H1 (cell line): ENCODE results near the gene AP4B1. TPM values are rescaled to one million over a fixed set of nuclear protein-coding genes. Genes with fewer than 3 reads are reported as not detected.

ENCODE experiments used
- CTCF ChIA-PET: fragments of 300-600 bp; sonication (Branson Sonifier 250); formaldehyde crosslinking; loops from one replicate; lab custom pipeline; 2021; ENCODE audit not compliant: partially characterized antibody; lab: Charles Lee
- POLR2A ChIA-PET: fragments of 300-600 bp; sonication (Branson Sonifier 250); formaldehyde crosslinking; loops from one replicate; lab custom pipeline; 2021; ENCODE audit warnings: inconsistent platforms; ENCODE audit not compliant: partially characterized antibody; lab: Charles Lee
- DNase-seq, 2 experiments: peaks; one replicate each; pipeline versions ENCODE4 v3.0.0 to v3.0.0-alpha.2; 2010 to 2022; ENCODE audit warnings: low spot score in 2 of 2, low read depth in 1 of 2, mixed read lengths in 1 of 2
- FAIRE-seq: peaks from 2 replicates; lab custom pipeline; 2011; peaks lifted over from hg19 to GRCh38; lab: Jason Lieb, UNC
- H2AFZ ChIP-seq: 2 replicates; pipeline ENCODE4 v1.8.1; 2012; ENCODE audit warnings: low read length, inconsistent platforms
- H2AK5ac ChIP-seq: 2 replicates; pipeline ENCODE4 v1.6.1; 2013; ENCODE audit warnings: low read depth, low read length
- H2BK120ac ChIP-seq: replicated peaks from 2 replicates; pipeline ENCODE3; 2013; ENCODE audit warnings: low read depth, low read length, inconsistent platforms
- H2BK12ac ChIP-seq: 2 replicates; pipeline ENCODE4 v1.6.1; 2013; ENCODE audit warnings: low read depth, low read length
- H2BK15ac ChIP-seq: 2 replicates; pipeline ENCODE4 v1.6.1; 2013; ENCODE audit warnings: low read length
- H2BK20ac ChIP-seq: 2 replicates; pipeline ENCODE4 v1.6.1; 2013; ENCODE audit warnings: low read length
- H2BK5ac ChIP-seq: 2 replicates; pipeline ENCODE4 v1.6.1; 2013; ENCODE audit warnings: low read depth, low read length
- H3K14ac ChIP-seq: 2 replicates; pipeline ENCODE4 v1.6.1; 2013; ENCODE audit warnings: inconsistent platforms; ENCODE audit not compliant: insufficient read length
- H3K18ac ChIP-seq: 2 replicates; pipeline ENCODE4 v1.6.1; 2013; ENCODE audit warnings: low read length; ENCODE audit errors: extremely low read depth
- H3K23ac ChIP-seq: 2 replicates; pipeline ENCODE4 v1.6.1; 2013; ENCODE audit warnings: inconsistent platforms; ENCODE audit not compliant: insufficient read length
- H3K23me2 ChIP-seq: 2 replicates; pipeline ENCODE4 v1.6.1; 2013; ENCODE audit warnings: low read depth, low read length
- H3K27ac ChIP-seq: 2 replicates; pipeline ENCODE4 v1.6.1; 2011; ENCODE audit warnings: low read depth, low read length, inconsistent platforms
- H3K27me3 ChIP-seq, 4 experiments: replicated peaks in 1 of 4; 1 replicate in 1 of 4; 2 replicates in 3 of 4; pipeline versions ENCODE4 v1.6.1 to v1.8.1; 2011 to 2013; ENCODE audit warnings: low read length in 3 of 4, mild to moderate bottlenecking in 3 of 4, inconsistent platforms in 2 of 4, mixed read lengths in 2 of 4, moderate library complexity in 1 of 4; ENCODE audit not compliant: control insufficient read depth in 3 of 4, insufficient read depth in 3 of 4; ENCODE audit errors: extremely low read depth in 1 of 4
- H3K36me3 ChIP-seq, 4 experiments: 2 replicates each; pipeline versions ENCODE4 v1.6.1 to v1.8.1; 2011 to 2013; ENCODE audit warnings: mild to moderate bottlenecking in 4 of 4, low read length in 3 of 4, moderate library complexity in 2 of 4, control low read depth in 1 of 4, inconsistent platforms in 1 of 4; ENCODE audit not compliant: insufficient read depth in 4 of 4, control insufficient read depth in 2 of 4
- H3K4ac ChIP-seq: replicated peaks from 2 replicates; pipeline ENCODE3; 2013; ENCODE audit warnings: low read length, low read depth, mixed read lengths, inconsistent platforms; ENCODE audit not compliant: insufficient read length
- H3K4me1 ChIP-seq, 4 experiments: replicated peaks in 1 of 4; 1 replicate in 1 of 4; 2 replicates in 3 of 4; pipeline versions ENCODE4 v1.6.1 to v1.8.1; 2011 to 2013; ENCODE audit warnings: low read length in 3 of 4, inconsistent platforms in 2 of 4, mixed read lengths in 1 of 4; ENCODE audit not compliant: insufficient read depth in 4 of 4, control insufficient read depth in 3 of 4
- H3K4me2 ChIP-seq, 2 experiments: 2 replicates each; pipeline versions ENCODE4 v1.6.1 to v1.8.1; 2011 to 2013; ENCODE audit warnings: low read depth in 2 of 2, low read length in 2 of 2, control low read depth in 1 of 2, inconsistent platforms in 1 of 2, mild to moderate bottlenecking in 1 of 2; ENCODE audit not compliant: insufficient read depth in 1 of 2
- H3K4me3 ChIP-seq, 4 experiments: fragments of 200-600, 300-600 bp in 1 of 4; sonication (generic), shearing (Covaris generic), sonication (Bioruptor Twin) in 1 of 4; 2 replicates each; pipeline versions ENCODE4 v1.5.1 to v1.8.1; 2011 to 2016; ENCODE audit warnings: low read length in 4 of 4, low read depth in 3 of 4, control low read depth in 2 of 4, inconsistent platforms in 2 of 4, mild to moderate bottlenecking in 2 of 4, mixed read lengths in 1 of 4, moderate library complexity in 1 of 4; ENCODE audit not compliant: insufficient read depth in 2 of 4; ENCODE audit errors: extremely low read depth in 1 of 4
- H3K56ac ChIP-seq: replicated peaks from 2 replicates; pipeline ENCODE3; 2013; ENCODE audit warnings: low read depth, mild to moderate bottlenecking, mixed read lengths, low read length, inconsistent platforms; ENCODE audit not compliant: insufficient read length
- H3K79me1 ChIP-seq: 2 replicates; pipeline ENCODE4 v1.6.1; 2013; ENCODE audit warnings: low read depth, low read length, control low read depth
- H3K79me2 ChIP-seq, 2 experiments: 2 replicates each; pipeline versions ENCODE4 v1.6.1 to v1.8.1; 2012 to 2013; ENCODE audit warnings: low read length in 2 of 2, mild to moderate bottlenecking in 2 of 2, inconsistent platforms in 1 of 2; ENCODE audit not compliant: insufficient read depth in 2 of 2, control insufficient read depth in 1 of 2
- H3K9ac ChIP-seq, 4 experiments: replicated peaks in 1 of 4; 1 replicate in 1 of 4; 2 replicates in 3 of 4; pipeline versions ENCODE4 v1.6.1 to v1.8.1; 2011 to 2013; ENCODE audit warnings: low read depth in 3 of 4, low read length in 3 of 4, control low read depth in 2 of 4, mild to moderate bottlenecking in 2 of 4, moderate library complexity in 2 of 4, inconsistent platforms in 1 of 4; ENCODE audit errors: extremely low read depth in 1 of 4
- H3K9me3 ChIP-seq, 2 experiments: 2 replicates each; pipeline versions ENCODE4 v1.6.1 to v1.8.1; 2012 to 2013; ENCODE audit warnings: mild to moderate bottlenecking in 2 of 2, moderate library complexity in 2 of 2, control low read depth in 1 of 2, inconsistent platforms in 1 of 2, low read depth in 1 of 2, low read length in 1 of 2, mixed read lengths in 1 of 2; ENCODE audit not compliant: insufficient read depth in 2 of 2
- H4K20me1 ChIP-seq, 2 experiments: replicated peaks in 1 of 2; 2 replicates each; pipeline versions ENCODE3 to v1.8.1; 2011 to 2013; ENCODE audit warnings: inconsistent platforms in 2 of 2, low read length in 2 of 2, mild to moderate bottlenecking in 1 of 2; ENCODE audit not compliant: insufficient read depth in 2 of 2, control insufficient read depth in 1 of 2
- H4K5ac ChIP-seq: 2 replicates; pipeline ENCODE4 v1.6.1; 2013; ENCODE audit warnings: low read length, low read depth, mixed read lengths, inconsistent platforms; ENCODE audit not compliant: insufficient read length
- H4K8ac ChIP-seq: 2 replicates; pipeline ENCODE4 v1.8.0; 2013; ENCODE audit warnings: mild to moderate bottlenecking, moderate library complexity, low read length, inconsistent platforms; ENCODE audit not compliant: insufficient read depth; ENCODE audit errors: extremely low read depth
- H4K91ac ChIP-seq: replicated peaks from 2 replicates; pipeline ENCODE3; 2013; ENCODE audit warnings: low read length, mixed read lengths, inconsistent platforms; ENCODE audit not compliant: insufficient read length
- ASH2L ChIP-seq: fragments of 200-600, 300-600 bp; sonication (generic); IDR thresholded peaks from one replicate; pipeline ENCODE4 v1.7.1; 2017; ENCODE audit warnings: low read length
- CEBPB ChIP-seq: IDR thresholded peaks from 2 replicates; pipeline ENCODE4 v1.6.1; 2012; ENCODE audit warnings: low read depth, low read length
- CHD2 ChIP-seq: IDR thresholded peaks from 2 replicates; pipeline ENCODE4 v1.6.1; 2012; ENCODE audit warnings: low read length, improper control_type of control experiment
- CTBP2 ChIP-seq: IDR thresholded peaks from 2 replicates; pipeline ENCODE4 v1.7.0; 2011; ENCODE audit warnings: borderline replicate concordance, mild to moderate bottlenecking, moderate library complexity, mixed read lengths, low read length; ENCODE audit not compliant: insufficient read depth, insufficient read length
- EZH2 ChIP-seq: fragments of 200-600 bp; sonication (generic); IDR thresholded peaks from 2 replicates; pipeline ENCODE4 v1.7.1; 2012; ENCODE audit warnings: low read depth, mild to moderate bottlenecking, moderate library complexity, low read length, inconsistent platforms; ENCODE audit not compliant: severe bottlenecking
- GTF2F1 ChIP-seq: IDR thresholded peaks from 2 replicates; pipeline ENCODE4 v1.6.1; 2012; ENCODE audit warnings: low read depth, low read length, improper control_type of control experiment, borderline replicate concordance
- PHF8 ChIP-seq: fragments of 200-600 bp; sonication (generic); conservative IDR thresholded peaks from 2 replicates; pipeline ENCODE4 v1.7.1; 2012; ENCODE audit warnings: low read depth, mild to moderate bottlenecking, inconsistent platforms, low read length, moderate library complexity
- RXRA ChIP-seq: IDR thresholded peaks from 2 replicates; pipeline ENCODE4 v1.6.1; 2011; ENCODE audit warnings: low read depth, mild to moderate bottlenecking, low read length, moderate library complexity; ENCODE audit not compliant: insufficient read depth
- TCF12 ChIP-seq: IDR thresholded peaks from 2 replicates; pipeline ENCODE4 v1.6.1; 2011; ENCODE audit warnings: low read depth, mild to moderate bottlenecking, low read length
- TEAD4 ChIP-seq: IDR thresholded peaks from 2 replicates; pipeline ENCODE4 v1.6.1; 2012; ENCODE audit warnings: low read depth, low read length, inconsistent platforms, mixed read lengths
- WGBS, 2 experiments: shearing (Covaris generic) in 1 of 2; methylation state at CpG; one replicate each; pipeline versions ENCODE4 v1.1.6 to v1.1.7; 2013 to 2015; ENCODE audit warnings: low lambda C conversion rate in 2 of 2, mixed read lengths in 2 of 2, inconsistent platforms in 1 of 2, low coverage in 1 of 2, missing lambda C conversion rate in 1 of 2; ENCODE audit not compliant: insufficient replicate concordance in 2 of 2, insufficient coverage in 1 of 2, insufficient read length in 1 of 2; ENCODE audit errors: extremely low coverage in 1 of 2, missing lambda C conversion rate in 1 of 2; 5-methylcytosine and 5-hydroxymethylcytosine counted together
- polyA plus RNA-seq, 7 experiments: library from polyadenylated mRNA; depleted of rRNA in 3 of 7; stranded (reverse) in 5 of 7; unstranded in 2 of 7; fragments of >200 nt in 5 of 7; fragments of 200-250 nt in 2 of 7; gene quantifications; 1 replicate in 5 of 7; 2 replicates in 1 of 7; 4 replicates in 1 of 7; pipeline versions ENCODE4 v1.2.1 to v1.2.3, GENCODE V29; 2011 to 2013; ENCODE audit warnings: missing spikeins in 2 of 7, mixed read lengths in 2 of 7
- total RNA-seq: library from RNA; stranded (reverse); fragmentation: NEBNext Ultra II Directional; extraction: Animal tissue kit (Norgen Biotek cat#: 25700); gene quantifications from 2 replicates; pipeline ENCODE4 v1.2.1, GENCODE V29; 2021
- TF ChIP-seq, protein P1 (sequence below), 3 experiments: IDR thresholded peaks; 1 replicate in 2 of 3; 2 replicates in 1 of 3; pipeline versions ENCODE4 v1.5.1 to v1.6.1; 2011; ENCODE audit warnings: low read length in 3 of 3, mild to moderate bottlenecking in 3 of 3, inconsistent platforms in 2 of 3, low read depth in 1 of 3, moderate library complexity in 1 of 3; ENCODE audit not compliant: insufficient read depth in 1 of 3; ENCODE audit errors: control extremely low read depth in 1 of 3

Gene AP4B1
- total and polyA plus RNA-seq, 2 of the 8 experiments (the other 6 are each of a cell fraction or from before 2014, with no cell fraction given): 8.9 to 9.0 TPM

DNA sequence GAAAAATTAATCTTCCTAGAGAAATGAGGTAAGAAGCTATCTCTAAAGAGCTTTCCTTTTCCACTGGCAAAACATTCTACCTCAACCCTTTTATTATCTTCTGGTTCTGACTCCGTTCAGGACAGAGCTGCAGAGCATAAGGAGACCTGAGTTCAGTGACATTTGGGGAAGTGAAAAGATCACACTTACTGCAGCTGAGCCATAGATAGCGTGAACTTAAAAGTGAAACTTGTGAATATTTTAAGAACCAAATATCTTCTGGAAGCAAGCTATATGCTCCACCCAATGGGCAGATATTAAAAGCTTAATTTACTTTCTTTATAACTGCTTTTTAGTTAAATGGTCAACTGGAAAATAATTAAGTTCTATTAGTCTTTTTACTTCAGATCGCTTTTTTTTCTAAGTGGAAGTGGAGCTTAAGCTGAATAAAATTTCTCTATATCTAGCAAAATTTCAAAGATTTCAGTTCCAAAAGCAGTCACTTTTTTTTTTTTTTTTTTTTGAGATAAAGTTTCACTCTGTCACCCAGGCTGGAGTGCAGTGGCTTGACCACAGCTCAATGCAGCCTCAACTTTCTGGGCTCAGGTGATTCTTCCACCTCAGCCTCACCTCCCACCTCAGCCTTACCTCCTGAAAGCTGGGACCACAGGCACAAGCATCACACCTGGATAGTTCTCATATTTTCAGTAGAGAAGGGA, 45.0 kb downstream of the AP4B1 start:
- Histone ChIP-seq H3K18ac (no peak overlapping the region), H3K4ac (no peak overlapping the region), H2BK20ac (no peak overlapping the region), H2AFZ (no peak overlapping the region), H3K4me1 (no peaks in the 10 kb centered on the region), H3K14ac (no peak overlapping the region), H2BK5ac (no peak overlapping the region), H3K79me1 (no peaks in the 10 kb centered on the region), H3K9me3 (no peaks in the 10 kb centered on the region), H4K5ac (no peak overlapping the region), H2AK5ac (no peak overlapping the region), H3K27ac (no peak overlapping the region), H3K56ac (no peak overlapping the region), H4K8ac (no peak overlapping the region), H3K23me2 (no peaks in the 10 kb centered on the region), H3K4me3 (no peak overlapping the region), H3K79me2 (no peaks in the 10 kb centered on the region), H3K27me3 (no peaks in the 10 kb centered on the region), H2BK12ac (no peak overlapping the region), H2BK15ac (no peak overlapping the region), H3K23ac (no peak overlapping the region), H3K36me3 (no peaks in the 10 kb centered on the region), H3K9ac (no peak overlapping the region), H2BK120ac (no peak overlapping the region), H4K91ac (no peak overlapping the region), H4K20me1 (no peaks in the 10 kb centered on the region), H3K4me2 (no peak overlapping the region)
- FAIRE-seq (no peak), DNase-seq (no peak)
- ChIA-PET CTCF (interaction anchor here (0.6 to 1.3 kb wide), 3 partner anchors 12 to 551 kb away, joined by 3 to 7 read pairs (median 3); no protein-coding TSS in a partner anchor), POLR2A (no interaction called here)
- 92% methylated on average over 3 of the region's 3 CpGs; no CpG with 5 or more reads in 1 of the 2 experiments for WGBS, 2 experiments
- TF ChIP-seq CTBP2 (no peak), GTF2F1 (no peak), EZH2 (no peak), ASH2L (no peak), TCF12 (no peak), PHF8 (no peak), CEBPB (no peak), CHD2 (no peak), RXRA (no peak), TEAD4 (no peak)
- TF ChIP-seq, protein P1, sequence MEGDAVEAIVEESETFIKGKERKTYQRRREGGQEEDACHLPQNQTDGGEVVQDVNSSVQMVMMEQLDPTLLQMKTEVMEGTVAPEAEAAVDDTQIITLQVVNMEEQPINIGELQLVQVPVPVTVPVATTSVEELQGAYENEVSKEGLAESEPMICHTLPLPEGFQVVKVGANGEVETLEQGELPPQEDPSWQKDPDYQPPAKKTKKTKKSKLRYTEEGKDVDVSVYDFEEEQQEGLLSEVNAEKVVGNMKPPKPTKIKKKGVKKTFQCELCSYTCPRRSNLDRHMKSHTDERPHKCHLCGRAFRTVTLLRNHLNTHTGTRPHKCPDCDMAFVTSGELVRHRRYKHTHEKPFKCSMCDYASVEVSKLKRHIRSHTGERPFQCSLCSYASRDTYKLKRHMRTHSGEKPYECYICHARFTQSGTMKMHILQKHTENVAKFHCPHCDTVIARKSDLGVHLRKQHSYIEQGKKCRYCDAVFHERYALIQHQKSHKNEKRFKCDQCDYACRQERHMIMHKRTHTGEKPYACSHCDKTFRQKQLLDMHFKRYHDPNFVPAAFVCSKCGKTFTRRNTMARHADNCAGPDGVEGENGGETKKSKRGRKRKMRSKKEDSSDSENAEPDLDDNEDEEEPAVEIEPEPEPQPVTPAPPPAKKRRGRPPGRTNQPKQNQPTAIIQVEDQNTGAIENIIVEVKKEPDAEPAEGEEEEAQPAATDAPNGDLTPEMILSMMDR (IDR thresholded peaks at IDR 0.05; ENCODE audit: control extremely low read depth in 1 of 3, insufficient read depth in 1 of 3, low read depth in 1 of 3, low read length in 3 of 3): no peak
